ENCODE results near the gene CCDC169. TPM values are rescaled to one million over a fixed set of nuclear protein-coding genes. Genes with fewer than 3 reads are reported as not detected.

Gene CCDC169
- total RNA-seq (2021; ENCODE audit: unreplicated experiment): not detected
- polyA plus RNA-seq (2012): not detected in 2 replicates
- not detected for Bru-seq, nascent RNA
- not detected for BruChase-seq, experiment 1, labeled RNA remaining after a 6-hour chase
- not detected for BruChase-seq, experiment 2, labeled RNA remaining after a 2-hour chase
- long read RNA-seq: 0 reads

GRCh38 chr13:36297366-36298338 is at the start of gene CCDC169:
TSS of gene CCDC169 (minus strand) at chr13:36297814. CDS start at chr13:36297719, 95 bp downstream.
- RAD21 ChIA-PET (ENCODE audit: low non-redundant PET in 1 of 2, low total read pairs in 2 of 2, uncharacterized antibody in 2 of 2, unreplicated experiment in 2 of 2): no interaction called here
- CTCF ChIA-PET: no interaction called here
- ATAC-seq: no peak
- BruUV-seq (replicated peaks): no TSS peak
- Histone ChIP-seq H3K4me3 (replicated peaks in 1 of 2; ENCODE audit: low read depth in 1 of 2, low read length in 2 of 2) (no peak within 1 kb of the TSS), H3K27ac (ENCODE audit: low read depth, low read length) (no peak within 1 kb of the TSS), H3K9me2 (ENCODE audit: insufficient read depth) (no peaks in the 10 kb centered on the region), H3K27me3 (ENCODE audit: insufficient read depth, low read length) (no peaks in the 10 kb centered on the region), H3K4me2 (ENCODE audit: low read length) (no peak within 1 kb of the TSS), H3K36me3 (ENCODE audit: control insufficient read depth in 1 of 2, insufficient read depth in 2 of 2, low read length in 2 of 2) (no peaks in the 10 kb centered on the region), H4K20me1 (ENCODE audit: insufficient read depth) (no peaks in the 10 kb centered on the region), H2AFZ (ENCODE audit: low read depth, low read length, poor library complexity, severe bottlenecking) (no peak within 1 kb of the TSS), H3K9ac (ENCODE audit: low read length) (no peak within 1 kb of the TSS), H3K79me2 (ENCODE audit: insufficient read depth, low read length) (no peaks in the 10 kb centered on the region), H3K4me1 (ENCODE audit: control insufficient read depth in 1 of 2, insufficient read depth in 2 of 2, low read length in 2 of 2) (no peaks in the 10 kb centered on the region), H3K9me3 (ENCODE audit: control insufficient read depth in 1 of 2, insufficient read depth in 1 of 2, low read depth in 1 of 2, low read length in 2 of 2) (peaks cover 0 to 5% of the 10 kb centered on the region in 2 experiments; a peak in 1 of 4 replicates)
- intact Hi-C loops (cut with micrococcal nuclease): loop anchor here (5.0 kb wide), 1 partner anchor 670 kb away; no protein-coding TSS in a partner anchor
- POLR2A ChIA-PET: no interaction called here
- no peak for DNase-seq (ENCODE audit: low read depth, low spot score)
- TF ChIP-seq CEBPB (IDR thresholded peaks at IDR 0.05; ENCODE audit: low read depth) (no peak), FOSL1 (IDR thresholded peaks at IDR 0.05; ENCODE audit: low read depth) (no peak), REST (IDR thresholded peaks at IDR 0.05; ENCODE audit: low read depth) (no peak), ATF3 (IDR thresholded peaks at IDR 0.05) (no peak), RAD21 (IDR thresholded peaks at IDR 0.05; ENCODE audit: low read depth) (no peak), POLR2A (IDR thresholded peaks at IDR 0.05; ENCODE audit: borderline replicate concordance, extremely low read depth, insufficient read depth, insufficient read length) (no peak), CBX3 (IDR thresholded peaks at IDR 0.05; ENCODE audit: low read depth) (no peak), YY1 (IDR thresholded peaks at IDR 0.05; ENCODE audit: extremely low read depth, insufficient replicate concordance, low read depth, low read length) (no peak), TCF7L2 (IDR thresholded peaks at IDR 0.05; ENCODE audit: borderline replicate concordance, extremely low read depth, insufficient read depth, insufficient read length) (no peak), CTCF (IDR thresholded peaks at IDR 0.05 in 2 of 3, conservative IDR thresholded peaks at IDR 0.05 in 1 of 3; ENCODE audit: borderline replicate concordance in 1 of 3, insufficient read depth in 1 of 3, low read depth in 2 of 3, low read length in 2 of 3) (no peak), MAX (IDR thresholded peaks at IDR 0.05) (no peak)
